Osteocyte (in vitro differentiated cells): ENCODE measurements around the gene SLC7A14. TPM values are rescaled to one million over a fixed set of nuclear protein-coding genes. Genes with fewer than 3 reads are reported as not detected.

Experiments
- DNase-seq: peaks from one replicate; pipeline ENCODE4 v3.0.0; 2021; ENCODE audit warnings: mixed read lengths; ENCODE audit not compliant: unreplicated experiment; ENCODE audit errors: extremely low spot score
- H3K27ac Mint-ChIP-seq: one replicate; pipeline ENCODE4 v1.8.0; 2021; ENCODE audit warnings: mild to moderate bottlenecking, mixed read lengths; ENCODE audit not compliant: unreplicated experiment
- H3K27me3 Mint-ChIP-seq: one replicate; pipeline ENCODE4 v1.8.0; 2021; ENCODE audit warnings: mixed read lengths; ENCODE audit not compliant: unreplicated experiment
- H3K36me3 Mint-ChIP-seq: one replicate; pipeline ENCODE4 v1.8.0; 2021; ENCODE audit warnings: mixed read lengths; ENCODE audit not compliant: unreplicated experiment
- H3K4me1 Mint-ChIP-seq: one replicate; pipeline ENCODE4 v1.8.0; 2021; ENCODE audit warnings: mixed read lengths; ENCODE audit not compliant: unreplicated experiment
- H3K4me3 Mint-ChIP-seq: one replicate; pipeline ENCODE4 v1.8.0; 2021; ENCODE audit warnings: mild to moderate bottlenecking, moderate library complexity, mixed read lengths; ENCODE audit not compliant: unreplicated experiment
- H3K9me3 Mint-ChIP-seq: one replicate; pipeline ENCODE4 v1.8.0; 2021; ENCODE audit warnings: mixed read lengths; ENCODE audit not compliant: unreplicated experiment
- total RNA-seq: library from RNA; stranded (reverse); gene quantifications from 2 replicates; pipeline ENCODE4 v1.2.1, GENCODE V29; 2021
- TF ChIP-seq, protein P1 (sequence below): fragments of 200-600 bp; sonication (generic); IDR thresholded peaks from 2 replicates; pipeline ENCODE4 v1.5.0; 2021; ENCODE audit warnings: antibody characterized with exemption, mild to moderate bottlenecking, moderate library complexity

The SLC7A14 gene
- total RNA-seq, 1 donor from 2014 or later, result 2.1 TPM

DNA sequence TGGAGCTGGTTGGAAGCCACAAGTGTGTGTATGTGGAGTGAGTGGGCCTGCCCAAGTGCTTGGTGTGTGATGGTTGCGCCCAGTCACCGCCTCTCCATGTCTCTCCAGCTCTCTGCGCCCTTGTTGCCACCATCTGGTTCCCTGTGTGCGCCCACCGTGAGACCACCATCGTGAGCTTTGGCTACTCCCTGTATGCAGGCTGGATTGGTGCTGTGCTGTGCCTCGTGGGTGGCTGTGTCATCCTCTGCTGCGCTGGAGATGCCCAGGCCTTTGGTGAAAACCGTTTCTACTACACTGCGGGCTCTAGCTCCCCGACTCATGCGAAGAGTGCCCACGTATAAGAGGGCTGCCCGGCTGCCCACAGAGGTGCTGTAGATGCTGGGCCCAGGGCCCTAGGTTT, 153.5 kb downstream of the SLC7A14 start:
- Mint-ChIP-seq H3K9me3 (no peaks in the 10 kb centered on the region), H3K27me3 (peaks cover 2% of the 10 kb centered on the region)

GRCh38 chr3:170431054-170431453, 154.8 kb downstream of the SLC7A14 start:
- Mint-ChIP-seq H3K4me1 (peaks cover 14% of the 10 kb centered on the region), H3K36me3 (peaks cover 6% of the 10 kb centered on the region), H3K4me3 (no peak overlapping the region), H3K9me3 (no peaks in the 10 kb centered on the region), H3K27ac (no peak overlapping the region), H3K27me3 (peaks cover 2% of the 10 kb centered on the region)
- TF ChIP-seq, protein P1, sequence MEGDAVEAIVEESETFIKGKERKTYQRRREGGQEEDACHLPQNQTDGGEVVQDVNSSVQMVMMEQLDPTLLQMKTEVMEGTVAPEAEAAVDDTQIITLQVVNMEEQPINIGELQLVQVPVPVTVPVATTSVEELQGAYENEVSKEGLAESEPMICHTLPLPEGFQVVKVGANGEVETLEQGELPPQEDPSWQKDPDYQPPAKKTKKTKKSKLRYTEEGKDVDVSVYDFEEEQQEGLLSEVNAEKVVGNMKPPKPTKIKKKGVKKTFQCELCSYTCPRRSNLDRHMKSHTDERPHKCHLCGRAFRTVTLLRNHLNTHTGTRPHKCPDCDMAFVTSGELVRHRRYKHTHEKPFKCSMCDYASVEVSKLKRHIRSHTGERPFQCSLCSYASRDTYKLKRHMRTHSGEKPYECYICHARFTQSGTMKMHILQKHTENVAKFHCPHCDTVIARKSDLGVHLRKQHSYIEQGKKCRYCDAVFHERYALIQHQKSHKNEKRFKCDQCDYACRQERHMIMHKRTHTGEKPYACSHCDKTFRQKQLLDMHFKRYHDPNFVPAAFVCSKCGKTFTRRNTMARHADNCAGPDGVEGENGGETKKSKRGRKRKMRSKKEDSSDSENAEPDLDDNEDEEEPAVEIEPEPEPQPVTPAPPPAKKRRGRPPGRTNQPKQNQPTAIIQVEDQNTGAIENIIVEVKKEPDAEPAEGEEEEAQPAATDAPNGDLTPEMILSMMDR, result no peak
- DNase-seq, result no peak

More for the DNA sequence above, 153.5 kb downstream of the SLC7A14 start:
- Mint-ChIP-seq H3K4me3 (no peak overlapping the region), H3K4me1 (peaks cover 13% of the 10 kb centered on the region), H3K27ac (no peak overlapping the region), H3K36me3 (peaks cover 6% of the 10 kb centered on the region)
- DNase-seq, result no peak
- TF ChIP-seq, protein P1, result no peak

GRCh38 chr3:170429050-170429449, 156.8 kb downstream of the SLC7A14 start:
- no peak for DNase-seq
- Mint-ChIP-seq H3K9me3 (no peaks in the 10 kb centered on the region), H3K27ac (no peak overlapping the region), H3K27me3 (peaks cover 2% of the 10 kb centered on the region), H3K4me3 (no peak overlapping the region), H3K36me3 (peaks cover 13% of the 10 kb centered on the region), H3K4me1 (peaks cover 15% of the 10 kb centered on the region)
- TF ChIP-seq, protein P1, result no peak

DNA sequence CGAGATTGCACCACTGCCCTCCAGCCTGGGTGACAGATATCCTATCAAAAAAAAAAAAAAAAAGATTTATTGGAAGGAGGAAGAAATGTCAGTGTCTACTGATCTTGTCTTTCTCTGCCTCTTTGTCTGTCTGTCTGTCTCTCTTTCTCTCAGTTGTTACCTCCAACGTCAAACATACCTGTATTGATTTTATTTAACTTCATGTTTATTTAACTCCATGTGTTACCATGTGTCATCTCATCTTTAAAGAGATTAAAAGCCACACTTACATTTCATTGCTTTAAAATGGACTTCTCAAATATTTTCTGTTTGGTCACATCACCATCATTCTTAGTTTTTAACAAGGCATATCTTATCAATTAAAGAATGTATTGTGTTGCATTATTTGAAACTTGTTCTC, 157.8 kb downstream of the SLC7A14 start:
- H3K36me3 Mint-ChIP-seq, result peaks cover 12% of the 10 kb centered on the region
- H3K27me3 Mint-ChIP-seq, result peaks cover 2% of the 10 kb centered on the region
- TF ChIP-seq, protein P1, result no peak
- DNase-seq, result no peak
- no peak overlapping the region for H3K27ac Mint-ChIP-seq
- H3K9me3 Mint-ChIP-seq, result no peaks in the 10 kb centered on the region
- peaks cover 15% of the 10 kb centered on the region for H3K4me1 Mint-ChIP-seq
- H3K4me3 Mint-ChIP-seq, result no peak overlapping the region

DNA sequence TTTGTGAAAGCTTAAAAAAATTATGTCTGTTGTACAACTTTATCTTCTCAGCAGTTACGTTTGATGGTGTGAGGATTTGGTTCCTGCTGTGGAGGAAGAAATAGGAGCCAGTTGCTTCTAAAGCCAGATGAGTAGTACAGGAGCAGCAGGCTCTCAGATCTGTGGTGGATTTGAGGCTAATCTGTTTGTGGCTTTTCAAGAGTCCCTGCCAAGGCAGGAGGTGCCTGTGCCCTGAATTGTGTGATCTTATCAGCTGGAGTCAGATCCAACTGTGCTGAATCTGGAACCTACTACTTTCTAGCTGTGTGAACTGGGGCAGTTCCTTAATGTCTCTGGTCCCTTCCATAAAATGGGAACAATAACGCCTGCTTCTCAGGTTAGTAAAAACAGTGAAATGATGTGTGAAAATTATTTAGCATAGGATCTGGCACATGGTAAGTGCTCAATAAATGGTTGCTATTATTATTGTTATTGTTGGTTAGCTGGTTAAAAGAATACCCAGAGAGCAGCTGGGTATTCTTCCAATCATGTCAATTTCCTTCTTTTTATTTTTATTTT, 159.6 kb downstream of the SLC7A14 start:
- peaks cover 2% of the 10 kb centered on the region for H3K27me3 Mint-ChIP-seq
- peaks cover 12% of the 10 kb centered on the region for H3K36me3 Mint-ChIP-seq
- peaks cover 19% of the 10 kb centered on the region for H3K4me1 Mint-ChIP-seq
- H3K27ac Mint-ChIP-seq, result no peak overlapping the region
- no peaks in the 10 kb centered on the region for H3K9me3 Mint-ChIP-seq
- TF ChIP-seq, protein P1, result no peak
- H3K4me3 Mint-ChIP-seq, result no peak overlapping the region
- DNase-seq, result no peak
